GM10847 (cell line): ENCODE measurements around the gene GSE1.

ENCODE experiments used
- POLR2A ChIP-seq: IDR thresholded peaks from 2 replicates; pipeline ENCODE4 v1.6.1; 2011; ENCODE audit not compliant: insufficient read length; ENCODE audit errors: extremely low read depth

GSE1 gene

GRCh38 chr16:85717393-85718152 is 104.5 kb downstream of the GSE1 start:
- no peak for TF ChIP-seq POLR2A

DNA sequence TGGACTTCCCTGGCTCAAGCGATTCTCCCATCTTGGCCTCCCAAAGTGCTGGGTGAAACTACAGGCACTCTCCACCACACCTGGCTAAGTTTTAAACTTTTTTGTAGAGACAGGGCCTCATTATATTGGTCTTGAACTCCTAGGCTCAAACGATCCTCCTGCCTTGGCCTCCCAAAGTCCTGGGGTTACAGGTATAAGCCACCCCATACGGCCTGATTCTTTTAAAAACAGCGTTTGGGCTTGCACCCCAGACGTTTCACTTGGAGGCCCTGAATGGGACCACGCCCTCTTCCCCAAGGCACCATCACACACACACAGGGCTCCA is 105.0 kb downstream of the GSE1 start:
- no peak for TF ChIP-seq POLR2A

DNA sequence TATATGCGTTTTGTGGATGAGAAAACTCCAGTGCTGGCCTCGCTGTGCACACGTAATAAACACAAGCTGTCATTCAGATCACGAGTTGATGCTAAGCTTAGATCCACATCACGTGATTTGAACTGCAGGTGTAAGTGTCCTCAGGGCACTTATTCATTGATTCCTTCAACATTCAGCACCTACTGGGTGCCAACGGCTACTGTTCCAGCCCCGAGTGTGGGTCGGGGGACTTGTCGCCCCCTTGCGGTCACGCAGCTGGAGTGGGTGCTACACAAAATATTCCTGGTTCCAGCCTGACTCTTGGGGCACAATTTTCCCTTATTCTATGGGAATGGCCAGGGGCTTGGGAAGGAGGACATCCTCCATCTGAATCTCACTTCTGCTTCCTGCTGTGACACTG is 105.6 kb downstream of the GSE1 start:
- no peak for TF ChIP-seq POLR2A

GRCh38 chr16:85719605-85720301 is 106.6 kb downstream of the GSE1 start:
- no peak for TF ChIP-seq POLR2A

DNA sequence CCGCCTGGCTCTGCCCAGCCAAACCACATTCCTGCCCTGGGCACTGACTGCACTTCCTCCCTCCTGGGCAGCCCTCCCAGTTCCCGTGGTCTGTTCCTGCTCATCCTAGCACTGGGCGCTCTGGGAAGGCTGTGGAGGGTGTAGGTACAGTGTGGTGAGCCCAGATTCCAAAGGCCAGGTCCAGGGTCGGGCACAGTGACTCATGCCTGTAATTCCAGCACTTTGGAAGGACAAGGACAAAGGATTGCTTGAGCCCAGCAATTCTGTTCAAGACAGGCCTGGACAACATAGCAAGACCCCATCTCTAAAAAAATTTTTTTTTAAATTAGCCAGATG is 107.1 kb downstream of the GSE1 start:
- TF ChIP-seq POLR2A: no peak

- no peak for TF ChIP-seq POLR2A
Observed at GRCh38 chr16:85722128-85722893, 109.2 kb downstream of the GSE1 start.

DNA sequence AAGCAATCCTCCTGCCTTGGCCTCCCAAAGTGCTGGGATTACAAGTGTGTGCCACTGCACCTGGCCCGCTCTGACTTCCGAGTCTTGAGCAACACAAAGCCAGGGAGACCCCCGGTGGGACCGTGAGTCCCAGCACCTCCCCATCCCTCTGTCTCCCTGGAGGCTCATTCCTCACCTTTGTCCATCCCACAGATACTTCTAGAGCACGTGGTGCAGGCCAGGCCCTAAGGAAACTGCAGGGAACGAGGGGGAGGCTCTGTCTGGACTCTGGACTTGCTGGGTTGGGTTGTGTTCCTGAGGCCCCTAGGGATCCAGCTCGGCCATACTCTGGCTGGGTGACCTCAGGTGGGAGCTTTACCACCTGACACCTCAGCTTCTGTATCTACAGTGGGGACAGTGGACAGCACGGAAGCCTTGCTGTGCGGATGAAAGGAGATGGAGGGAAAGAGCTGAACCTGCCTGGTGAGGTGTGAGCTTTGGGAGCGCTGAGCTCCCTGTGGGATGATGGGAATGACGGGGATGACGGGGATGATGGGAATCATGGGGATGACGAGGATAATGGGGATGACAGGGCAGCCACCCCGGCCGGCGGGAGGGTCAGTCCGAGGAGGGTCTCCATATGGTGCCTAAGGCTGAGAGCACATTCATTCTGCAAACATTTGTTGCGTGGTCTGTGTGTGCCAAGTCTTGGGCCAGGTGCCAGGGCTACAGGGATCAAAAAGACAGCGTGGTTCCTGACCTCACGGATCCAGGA is 111.2 kb downstream of the GSE1 start:
- TF ChIP-seq POLR2A: no peak

DNA sequence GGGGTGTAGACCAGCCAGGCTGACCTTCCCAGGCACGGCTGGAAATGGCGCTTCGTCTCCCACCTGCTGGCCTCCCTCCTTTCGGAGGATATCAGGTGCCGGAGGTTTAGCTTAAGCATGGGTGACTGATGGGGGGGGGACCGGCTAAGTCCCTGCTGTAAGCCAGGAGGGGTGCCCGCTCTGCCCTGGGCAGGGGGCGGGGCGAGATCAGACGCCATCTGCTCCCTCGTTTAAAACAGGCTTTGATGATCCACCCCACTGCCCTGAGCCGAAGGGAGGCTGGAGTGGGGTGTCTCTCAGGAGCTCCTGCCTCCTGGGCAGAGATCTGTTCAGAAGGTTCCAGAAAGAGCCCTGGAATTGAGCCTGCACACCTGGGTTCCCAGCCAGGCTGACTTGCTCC is 111.8 kb downstream of the GSE1 start:
- no peak for TF ChIP-seq POLR2A
